Loucy (cell line): Measurements from ENCODE around the gene ZER1.
"Not testable (repeated sequence)": the region's sequence is repeated elsewhere in the genome, so short reads cannot be mapped to it uniquely, and the experiment has no call there.

Experiments
- H2AFZ ChIP-seq: fragments of 200-600 bp; sonication (generic); 2 replicates; pipeline ENCODE4 v1.6.0; 2016; ENCODE audit warnings: antibody characterized with exemption, mild to moderate bottlenecking, low read length, moderate library complexity
- H3F3A ChIP-seq: fragments of 200-600 bp; 2 replicates; pipeline ENCODE4 v1.6.0; 2016; ENCODE audit warnings: antibody characterized with exemption, low read depth, mild to moderate bottlenecking
- H3K27me3 ChIP-seq: fragments of 200-600 bp; sonication (generic); 2 replicates; pipeline ENCODE4 v1.6.1; 2014; ENCODE audit warnings: low read length, mild to moderate bottlenecking; ENCODE audit not compliant: insufficient read depth, poor library complexity, severe bottlenecking
- H3K36me3 ChIP-seq: fragments of 200-600 bp; sonication (generic); 2 replicates; pipeline ENCODE4 v1.6.1; 2016; ENCODE audit warnings: low read length; ENCODE audit not compliant: insufficient read depth
- H3K4me1 ChIP-seq: fragments of 200-600 bp; sonication (generic); 2 replicates; pipeline ENCODE4 v1.5.1; 2014; ENCODE audit warnings: low read length, mild to moderate bottlenecking; ENCODE audit not compliant: insufficient read depth, poor library complexity, severe bottlenecking
- H3K4me2 ChIP-seq: fragments of 200-600 bp; sonication (generic); 2 replicates; pipeline ENCODE4 v1.6.0; 2014; ENCODE audit warnings: antibody characterized with exemption, low read length, low read depth, mild to moderate bottlenecking; ENCODE audit not compliant: poor library complexity, severe bottlenecking
- H3K4me3 ChIP-seq: fragments of 200-600 bp; sonication (generic); 2 replicates; pipeline ENCODE4 v1.5.1; 2014; ENCODE audit warnings: low read length, mild to moderate bottlenecking, mixed read lengths; ENCODE audit not compliant: poor library complexity, severe bottlenecking
- H3K79me2 ChIP-seq: fragments of 200-600 bp; sonication (generic); 2 replicates; pipeline ENCODE4 v1.6.1; 2014; ENCODE audit warnings: low read length; ENCODE audit not compliant: insufficient read depth
- H3K9ac ChIP-seq: fragments of 200-600 bp; sonication (generic); 2 replicates; pipeline ENCODE4 v1.6.0; 2014; ENCODE audit warnings: mild to moderate bottlenecking, low read depth, low read length, moderate library complexity; ENCODE audit not compliant: poor library complexity, severe bottlenecking
- H3K9me2 ChIP-seq: fragments of 200-600 bp; sonication (generic); replicated peaks from 2 replicates; pipeline ENCODE4 v1.6.1; 2016; ENCODE audit warnings: low read depth, low read length, mixed read lengths
- H3K9me3 ChIP-seq: fragments of 200-600 bp; sonication (generic); 2 replicates; pipeline ENCODE4 v1.6.1; 2014; ENCODE audit warnings: mild to moderate bottlenecking, antibody characterized with exemption, low read length, low read depth; ENCODE audit not compliant: insufficient read depth
- H4K20me1 ChIP-seq: fragments of 200-600 bp; sonication (generic); 2 replicates; pipeline ENCODE4 v1.6.0; 2014; ENCODE audit warnings: antibody characterized with exemption, low read length, mild to moderate bottlenecking; ENCODE audit not compliant: insufficient read depth, poor library complexity, severe bottlenecking
- EZH2phosphoT487 ChIP-seq: fragments of 200-600 bp; IDR thresholded peaks from 2 replicates; pipeline ENCODE4 v1.6.1; 2018; ENCODE audit warnings: antibody characterized with exemption, mild to moderate bottlenecking, moderate library complexity, borderline replicate concordance
- TF ChIP-seq, protein P1 (sequence below): fragments of 200-600 bp; sonication (generic); conservative IDR thresholded peaks from 2 replicates; pipeline ENCODE4 v1.5.1; 2014; ENCODE audit warnings: mild to moderate bottlenecking, antibody characterized with exemption, low read length

ZER1 gene

GRCh38 chr9:128782669-128783068, 10.9 kb upstream of the ZER1 start:
- Histone ChIP-seq H3K9me3 (no peaks in the 10 kb centered on the region), H3F3A (no peaks in the 10 kb centered on the region), H3K36me3 (no peaks in the 10 kb centered on the region), H4K20me1 (no peaks in the 10 kb centered on the region), H3K4me1 (peaks cover 2% of the 10 kb centered on the region), H3K9me2 (no peaks in the 10 kb centered on the region), H3K79me2 (peaks cover 5% of the 10 kb centered on the region; the same call in 1 of the 2 replicates), H3K27me3 (no peaks in the 10 kb centered on the region), H3K9ac (no peak overlapping the region), H2AFZ (no peak overlapping the region), H3K4me3 (no peak overlapping the region), H3K4me2 (no peak overlapping the region)
- TF ChIP-seq, protein P1, sequence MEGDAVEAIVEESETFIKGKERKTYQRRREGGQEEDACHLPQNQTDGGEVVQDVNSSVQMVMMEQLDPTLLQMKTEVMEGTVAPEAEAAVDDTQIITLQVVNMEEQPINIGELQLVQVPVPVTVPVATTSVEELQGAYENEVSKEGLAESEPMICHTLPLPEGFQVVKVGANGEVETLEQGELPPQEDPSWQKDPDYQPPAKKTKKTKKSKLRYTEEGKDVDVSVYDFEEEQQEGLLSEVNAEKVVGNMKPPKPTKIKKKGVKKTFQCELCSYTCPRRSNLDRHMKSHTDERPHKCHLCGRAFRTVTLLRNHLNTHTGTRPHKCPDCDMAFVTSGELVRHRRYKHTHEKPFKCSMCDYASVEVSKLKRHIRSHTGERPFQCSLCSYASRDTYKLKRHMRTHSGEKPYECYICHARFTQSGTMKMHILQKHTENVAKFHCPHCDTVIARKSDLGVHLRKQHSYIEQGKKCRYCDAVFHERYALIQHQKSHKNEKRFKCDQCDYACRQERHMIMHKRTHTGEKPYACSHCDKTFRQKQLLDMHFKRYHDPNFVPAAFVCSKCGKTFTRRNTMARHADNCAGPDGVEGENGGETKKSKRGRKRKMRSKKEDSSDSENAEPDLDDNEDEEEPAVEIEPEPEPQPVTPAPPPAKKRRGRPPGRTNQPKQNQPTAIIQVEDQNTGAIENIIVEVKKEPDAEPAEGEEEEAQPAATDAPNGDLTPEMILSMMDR: no peak
- no peak for TF ChIP-seq EZH2phosphoT487

DNA sequence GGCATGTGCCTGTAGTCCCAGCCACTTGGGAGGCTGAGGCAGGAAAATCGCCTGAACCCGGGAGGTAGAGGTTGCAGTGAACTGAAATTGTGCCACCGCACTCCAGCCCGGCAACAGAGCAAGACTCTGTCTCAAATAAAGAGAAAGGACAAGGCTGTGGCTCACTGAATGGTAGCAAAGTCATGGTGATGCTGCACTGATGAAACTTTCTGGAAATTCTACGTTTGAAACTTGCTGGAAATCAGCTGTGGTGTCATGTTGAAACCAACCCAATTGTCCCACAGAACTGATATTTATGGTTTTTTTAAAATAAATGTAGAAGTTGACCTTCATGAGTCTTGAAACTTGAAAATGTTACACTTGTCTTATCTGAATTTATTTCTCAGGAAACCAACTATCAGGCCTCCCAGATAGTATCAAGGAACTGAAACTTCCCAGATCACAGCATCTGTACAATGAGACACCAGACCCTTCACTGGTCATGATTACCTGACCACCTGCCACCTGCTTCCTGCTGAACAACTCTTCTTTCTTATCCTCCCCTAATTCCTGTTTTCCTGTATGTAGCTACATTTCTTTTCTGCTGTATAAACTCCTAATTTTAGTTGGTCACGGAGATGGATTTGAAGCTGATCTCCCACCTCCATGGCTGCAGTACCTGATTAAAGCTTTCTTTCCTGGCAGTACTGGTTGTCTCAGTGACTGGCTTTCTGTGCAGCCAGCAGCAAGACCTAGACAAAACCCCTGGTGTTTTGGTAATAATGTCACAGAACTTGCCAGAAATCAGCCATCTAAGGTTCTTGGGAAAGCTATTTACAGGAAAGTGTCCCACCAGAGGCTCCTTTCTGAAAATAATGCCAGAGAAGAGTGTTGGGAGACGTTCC, 9.7 kb upstream of the ZER1 start:
- H3K4me2 ChIP-seq: no peak overlapping the region
- H3K36me3 ChIP-seq: no peaks in the 10 kb centered on the region
- H2AFZ ChIP-seq: no peak overlapping the region
- no peak overlapping the region for H3K4me3 ChIP-seq
- H3K9ac ChIP-seq: no peak overlapping the region
- H3K79me2 ChIP-seq: no peaks in the 10 kb centered on the region
- H3K27me3 ChIP-seq: no peaks in the 10 kb centered on the region
- no peaks in the 10 kb centered on the region for H3K4me1 ChIP-seq
- H3K9me2 ChIP-seq: no peaks in the 10 kb centered on the region
- TF ChIP-seq, protein P1: no peak
- no peak for TF ChIP-seq EZH2phosphoT487
- H3F3A ChIP-seq: no peaks in the 10 kb centered on the region
- no peaks in the 10 kb centered on the region for H4K20me1 ChIP-seq
- H3K9me3 ChIP-seq: no peaks in the 10 kb centered on the region

DNA sequence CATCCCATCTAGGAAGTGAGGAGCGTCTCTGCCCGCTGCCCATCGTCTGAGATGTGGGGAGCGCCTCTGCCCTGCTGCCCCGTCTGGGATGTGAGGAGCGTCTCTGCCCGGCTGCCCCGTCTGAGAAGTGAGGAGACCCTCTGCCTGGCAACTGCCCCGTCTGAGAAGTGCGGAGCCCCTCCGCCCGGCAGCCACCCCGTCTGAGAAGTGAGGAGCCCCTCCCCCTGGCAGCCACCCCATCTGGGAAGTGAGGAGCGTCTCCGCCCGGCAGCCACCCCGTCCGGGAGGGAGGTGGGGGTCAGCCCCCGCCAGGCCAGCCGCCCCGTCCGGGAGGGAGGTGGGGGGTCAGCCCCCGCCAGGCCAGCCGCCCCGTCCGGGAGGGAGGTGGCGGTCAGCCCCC, 8.4 kb upstream of the ZER1 start:
- H3F3A ChIP-seq, H3K9ac ChIP-seq, H3K79me2 ChIP-seq, H2AFZ ChIP-seq, H3K9me2 ChIP-seq, H3K27me3 ChIP-seq, H3K4me2 ChIP-seq, H4K20me1 ChIP-seq, H3K4me3 ChIP-seq, H3K36me3 ChIP-seq, H3K9me3 ChIP-seq, H3K4me1 ChIP-seq: not testable (repeated sequence)

DNA sequence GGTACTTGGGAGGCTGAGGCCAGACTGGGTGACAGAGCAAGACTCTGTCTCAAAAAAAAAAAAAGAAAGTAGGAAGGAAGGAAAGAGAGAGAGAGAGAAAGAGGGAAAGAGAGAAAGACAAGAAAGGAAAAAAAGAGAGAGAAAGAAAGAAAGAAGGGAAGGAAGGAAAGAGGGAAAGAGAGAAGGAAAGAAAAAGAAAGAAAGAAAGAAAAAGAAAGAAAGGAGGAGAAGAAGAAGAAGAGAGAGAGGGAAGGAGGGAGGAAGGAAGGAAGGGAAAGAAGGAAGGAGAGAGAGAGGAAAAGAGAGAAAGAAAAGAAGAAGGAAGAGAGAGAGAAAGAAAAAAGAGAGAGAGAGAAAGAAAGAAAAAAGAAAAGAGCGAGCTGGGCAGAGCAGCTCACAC, 3.1 kb upstream of the ZER1 start:
- Histone ChIP-seq H3K4me3 (no peak overlapping the region), H3K36me3 (no peaks in the 10 kb centered on the region), H3K4me2 (no peak overlapping the region), H3K27me3 (no peaks in the 10 kb centered on the region), H3F3A (no peaks in the 10 kb centered on the region), H3K9me3 (no peaks in the 10 kb centered on the region), H3K79me2 (peaks cover 16% of the 10 kb centered on the region; the same call in 1 of the 2 replicates), H2AFZ (no peak overlapping the region), H3K9me2 (no peaks in the 10 kb centered on the region), H4K20me1 (no peaks in the 10 kb centered on the region), H3K9ac (no peak overlapping the region), H3K4me1 (peaks cover 4% of the 10 kb centered on the region)
- no peak for TF ChIP-seq EZH2phosphoT487
- TF ChIP-seq, protein P1: no peak
